DOHH2 (cell line): Measurements from ENCODE around the gene RAPGEF5.

Experiments
- EZH2phosphoT487 ChIP-seq: fragments of 200-600 bp; sonication (generic); IDR thresholded peaks from 2 replicates; pipeline ENCODE4 v1.6.1; 2017; ENCODE audit warnings: borderline replicate concordance, mild to moderate bottlenecking, antibody characterized with exemption, low read length, moderate library complexity, mixed read lengths
- TF ChIP-seq, protein P1 (sequence below): fragments of 200-600 bp; sonication (generic); IDR thresholded peaks from one replicate; pipeline ENCODE4 v1.5.1; 2014; ENCODE audit warnings: antibody characterized with exemption, mild to moderate bottlenecking, low read depth, low read length; ENCODE audit not compliant: poor library complexity, severe bottlenecking

- TF ChIP-seq, protein P1, sequence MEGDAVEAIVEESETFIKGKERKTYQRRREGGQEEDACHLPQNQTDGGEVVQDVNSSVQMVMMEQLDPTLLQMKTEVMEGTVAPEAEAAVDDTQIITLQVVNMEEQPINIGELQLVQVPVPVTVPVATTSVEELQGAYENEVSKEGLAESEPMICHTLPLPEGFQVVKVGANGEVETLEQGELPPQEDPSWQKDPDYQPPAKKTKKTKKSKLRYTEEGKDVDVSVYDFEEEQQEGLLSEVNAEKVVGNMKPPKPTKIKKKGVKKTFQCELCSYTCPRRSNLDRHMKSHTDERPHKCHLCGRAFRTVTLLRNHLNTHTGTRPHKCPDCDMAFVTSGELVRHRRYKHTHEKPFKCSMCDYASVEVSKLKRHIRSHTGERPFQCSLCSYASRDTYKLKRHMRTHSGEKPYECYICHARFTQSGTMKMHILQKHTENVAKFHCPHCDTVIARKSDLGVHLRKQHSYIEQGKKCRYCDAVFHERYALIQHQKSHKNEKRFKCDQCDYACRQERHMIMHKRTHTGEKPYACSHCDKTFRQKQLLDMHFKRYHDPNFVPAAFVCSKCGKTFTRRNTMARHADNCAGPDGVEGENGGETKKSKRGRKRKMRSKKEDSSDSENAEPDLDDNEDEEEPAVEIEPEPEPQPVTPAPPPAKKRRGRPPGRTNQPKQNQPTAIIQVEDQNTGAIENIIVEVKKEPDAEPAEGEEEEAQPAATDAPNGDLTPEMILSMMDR, result no peak
- TF ChIP-seq EZH2phosphoT487, result no peak
These were observed 171.4 kb downstream of the RAPGEF5 start for GRCh38 chr7:22185559-22185958.
